H1 (cell line): ENCODE data around the gene TMEM185B. TPM values are rescaled to one million over a fixed set of nuclear protein-coding genes. Genes with fewer than 3 reads are reported as not detected.

Experiments used
- CTCF ChIA-PET: fragments of 300-600 bp; sonication (Branson Sonifier 250); formaldehyde crosslinking; loops from one replicate; lab custom pipeline; 2021; ENCODE audit not compliant: partially characterized antibody; lab: Charles Lee
- POLR2A ChIA-PET: fragments of 300-600 bp; sonication (Branson Sonifier 250); formaldehyde crosslinking; loops from one replicate; lab custom pipeline; 2021; ENCODE audit warnings: inconsistent platforms; ENCODE audit not compliant: partially characterized antibody; lab: Charles Lee
- DNase-seq, 2 experiments: peaks; one replicate each; pipeline versions ENCODE4 v3.0.0 to v3.0.0-alpha.2; 2010 to 2022; ENCODE audit warnings: low spot score in 2 of 2, low read depth in 1 of 2, mixed read lengths in 1 of 2
- FAIRE-seq: peaks from 2 replicates; lab custom pipeline; 2011; peaks lifted over from hg19 to GRCh38; lab: Jason Lieb, UNC
- H2AFZ ChIP-seq: 2 replicates; pipeline ENCODE4 v1.8.1; 2012; ENCODE audit warnings: low read length, inconsistent platforms
- H2AK5ac ChIP-seq: 2 replicates; pipeline ENCODE4 v1.6.1; 2013; ENCODE audit warnings: low read depth, low read length
- H2BK120ac ChIP-seq: replicated peaks from 2 replicates; pipeline ENCODE3; 2013; ENCODE audit warnings: low read depth, low read length, inconsistent platforms
- H2BK12ac ChIP-seq: 2 replicates; pipeline ENCODE4 v1.6.1; 2013; ENCODE audit warnings: low read depth, low read length
- H2BK15ac ChIP-seq: 2 replicates; pipeline ENCODE4 v1.6.1; 2013; ENCODE audit warnings: low read length
- H2BK20ac ChIP-seq: 2 replicates; pipeline ENCODE4 v1.6.1; 2013; ENCODE audit warnings: low read length
- H2BK5ac ChIP-seq: 2 replicates; pipeline ENCODE4 v1.6.1; 2013; ENCODE audit warnings: low read depth, low read length
- H3K14ac ChIP-seq: 2 replicates; pipeline ENCODE4 v1.6.1; 2013; ENCODE audit warnings: inconsistent platforms; ENCODE audit not compliant: insufficient read length
- H3K18ac ChIP-seq: 2 replicates; pipeline ENCODE4 v1.6.1; 2013; ENCODE audit warnings: low read length; ENCODE audit errors: extremely low read depth
- H3K23ac ChIP-seq: 2 replicates; pipeline ENCODE4 v1.6.1; 2013; ENCODE audit warnings: inconsistent platforms; ENCODE audit not compliant: insufficient read length
- H3K23me2 ChIP-seq: 2 replicates; pipeline ENCODE4 v1.6.1; 2013; ENCODE audit warnings: low read depth, low read length
- H3K27ac ChIP-seq: 2 replicates; pipeline ENCODE4 v1.6.1; 2011; ENCODE audit warnings: low read depth, low read length, inconsistent platforms
- H3K27me3 ChIP-seq, 4 experiments: replicated peaks in 1 of 4; 1 replicate in 1 of 4; 2 replicates in 3 of 4; pipeline versions ENCODE4 v1.6.1 to v1.8.1; 2011 to 2013; ENCODE audit warnings: low read length in 3 of 4, mild to moderate bottlenecking in 3 of 4, inconsistent platforms in 2 of 4, mixed read lengths in 2 of 4, moderate library complexity in 1 of 4; ENCODE audit not compliant: control insufficient read depth in 3 of 4, insufficient read depth in 3 of 4; ENCODE audit errors: extremely low read depth in 1 of 4
- H3K36me3 ChIP-seq, 4 experiments: 2 replicates each; pipeline versions ENCODE4 v1.6.1 to v1.8.1; 2011 to 2013; ENCODE audit warnings: mild to moderate bottlenecking in 4 of 4, low read length in 3 of 4, moderate library complexity in 2 of 4, control low read depth in 1 of 4, inconsistent platforms in 1 of 4; ENCODE audit not compliant: insufficient read depth in 4 of 4, control insufficient read depth in 2 of 4
- H3K4ac ChIP-seq: replicated peaks from 2 replicates; pipeline ENCODE3; 2013; ENCODE audit warnings: low read length, low read depth, mixed read lengths, inconsistent platforms; ENCODE audit not compliant: insufficient read length
- H3K4me1 ChIP-seq, 4 experiments: replicated peaks in 1 of 4; 1 replicate in 1 of 4; 2 replicates in 3 of 4; pipeline versions ENCODE4 v1.6.1 to v1.8.1; 2011 to 2013; ENCODE audit warnings: low read length in 3 of 4, inconsistent platforms in 2 of 4, mixed read lengths in 1 of 4; ENCODE audit not compliant: insufficient read depth in 4 of 4, control insufficient read depth in 3 of 4
- H3K4me2 ChIP-seq, 2 experiments: 2 replicates each; pipeline versions ENCODE4 v1.6.1 to v1.8.1; 2011 to 2013; ENCODE audit warnings: low read depth in 2 of 2, low read length in 2 of 2, control low read depth in 1 of 2, inconsistent platforms in 1 of 2, mild to moderate bottlenecking in 1 of 2; ENCODE audit not compliant: insufficient read depth in 1 of 2
- H3K4me3 ChIP-seq, 4 experiments: fragments of 200-600, 300-600 bp in 1 of 4; sonication (generic), shearing (Covaris generic), sonication (Bioruptor Twin) in 1 of 4; 2 replicates each; pipeline versions ENCODE4 v1.5.1 to v1.8.1; 2011 to 2016; ENCODE audit warnings: low read length in 4 of 4, low read depth in 3 of 4, control low read depth in 2 of 4, inconsistent platforms in 2 of 4, mild to moderate bottlenecking in 2 of 4, mixed read lengths in 1 of 4, moderate library complexity in 1 of 4; ENCODE audit not compliant: insufficient read depth in 2 of 4; ENCODE audit errors: extremely low read depth in 1 of 4
- H3K56ac ChIP-seq: replicated peaks from 2 replicates; pipeline ENCODE3; 2013; ENCODE audit warnings: low read depth, mild to moderate bottlenecking, mixed read lengths, low read length, inconsistent platforms; ENCODE audit not compliant: insufficient read length
- H3K79me1 ChIP-seq: 2 replicates; pipeline ENCODE4 v1.6.1; 2013; ENCODE audit warnings: low read depth, low read length, control low read depth
- H3K79me2 ChIP-seq, 2 experiments: 2 replicates each; pipeline versions ENCODE4 v1.6.1 to v1.8.1; 2012 to 2013; ENCODE audit warnings: low read length in 2 of 2, mild to moderate bottlenecking in 2 of 2, inconsistent platforms in 1 of 2; ENCODE audit not compliant: insufficient read depth in 2 of 2, control insufficient read depth in 1 of 2
- H3K9ac ChIP-seq, 4 experiments: replicated peaks in 1 of 4; 1 replicate in 1 of 4; 2 replicates in 3 of 4; pipeline versions ENCODE4 v1.6.1 to v1.8.1; 2011 to 2013; ENCODE audit warnings: low read depth in 3 of 4, low read length in 3 of 4, control low read depth in 2 of 4, mild to moderate bottlenecking in 2 of 4, moderate library complexity in 2 of 4, inconsistent platforms in 1 of 4; ENCODE audit errors: extremely low read depth in 1 of 4
- H3K9me3 ChIP-seq, 2 experiments: 2 replicates each; pipeline versions ENCODE4 v1.6.1 to v1.8.1; 2012 to 2013; ENCODE audit warnings: mild to moderate bottlenecking in 2 of 2, moderate library complexity in 2 of 2, control low read depth in 1 of 2, inconsistent platforms in 1 of 2, low read depth in 1 of 2, low read length in 1 of 2, mixed read lengths in 1 of 2; ENCODE audit not compliant: insufficient read depth in 2 of 2
- H4K20me1 ChIP-seq, 2 experiments: replicated peaks in 1 of 2; 2 replicates each; pipeline versions ENCODE3 to v1.8.1; 2011 to 2013; ENCODE audit warnings: inconsistent platforms in 2 of 2, low read length in 2 of 2, mild to moderate bottlenecking in 1 of 2; ENCODE audit not compliant: insufficient read depth in 2 of 2, control insufficient read depth in 1 of 2
- H4K5ac ChIP-seq: 2 replicates; pipeline ENCODE4 v1.6.1; 2013; ENCODE audit warnings: low read length, low read depth, mixed read lengths, inconsistent platforms; ENCODE audit not compliant: insufficient read length
- H4K8ac ChIP-seq: 2 replicates; pipeline ENCODE4 v1.8.0; 2013; ENCODE audit warnings: mild to moderate bottlenecking, moderate library complexity, low read length, inconsistent platforms; ENCODE audit not compliant: insufficient read depth; ENCODE audit errors: extremely low read depth
- H4K91ac ChIP-seq: replicated peaks from 2 replicates; pipeline ENCODE3; 2013; ENCODE audit warnings: low read length, mixed read lengths, inconsistent platforms; ENCODE audit not compliant: insufficient read length
- BACH1 ChIP-seq: IDR thresholded peaks from 2 replicates; pipeline ENCODE4 v1.6.1; 2012; ENCODE audit warnings: low read length, improper control_type of control experiment
- CREB1 ChIP-seq: IDR thresholded peaks from 2 replicates; pipeline ENCODE4 v1.6.1; 2012; ENCODE audit warnings: inconsistent platforms
- EGR1 ChIP-seq: IDR thresholded peaks from 2 replicates; pipeline ENCODE4 v1.6.1; 2011; ENCODE audit warnings: low read depth, low read length, borderline replicate concordance
- EP300 ChIP-seq, 2 experiments: IDR thresholded peaks; 1 replicate in 1 of 2; 2 replicates in 1 of 2; pipeline ENCODE4 v1.6.1; 2011 to 2012; ENCODE audit warnings: low read depth in 2 of 2, low read length in 2 of 2, mild to moderate bottlenecking in 2 of 2, borderline replicate concordance in 1 of 2, inconsistent platforms in 1 of 2, moderate library complexity in 1 of 2
- POLR2A ChIP-seq, 2 experiments: IDR thresholded peaks; 1 replicate in 1 of 2; 2 replicates in 1 of 2; pipeline ENCODE4 v1.6.1; 2011; ENCODE audit warnings: low read depth in 2 of 2, low read length in 2 of 2, mild to moderate bottlenecking in 2 of 2; ENCODE audit errors: control extremely low read depth in 1 of 2
- POLR2AphosphoS5 ChIP-seq: IDR thresholded peaks from 2 replicates; pipeline ENCODE4 v1.6.1; 2011; ENCODE audit warnings: low read depth, low read length
- RBBP5 ChIP-seq: IDR thresholded peaks from 2 replicates; pipeline ENCODE4 v1.7.1; 2012; ENCODE audit warnings: low read depth, mild to moderate bottlenecking, inconsistent platforms, low read length, moderate library complexity, borderline replicate concordance
- SIX5 ChIP-seq: IDR thresholded peaks from 2 replicates; pipeline ENCODE4 v1.6.1; 2011; ENCODE audit warnings: mild to moderate bottlenecking, low read depth, low read length
- SP4 ChIP-seq: IDR thresholded peaks from 2 replicates; pipeline ENCODE4 v1.6.1; 2012; ENCODE audit warnings: low read length, inconsistent platforms
- SUZ12 ChIP-seq: fragments of 200-600 bp; sonication (generic); IDR thresholded peaks from 2 replicates; pipeline ENCODE4 v1.6.1; 2012; ENCODE audit warnings: mild to moderate bottlenecking, inconsistent platforms, low read length, moderate library complexity, mixed read lengths
- TEAD4 ChIP-seq: IDR thresholded peaks from 2 replicates; pipeline ENCODE4 v1.6.1; 2012; ENCODE audit warnings: low read depth, low read length, inconsistent platforms, mixed read lengths
- WGBS, 2 experiments: shearing (Covaris generic) in 1 of 2; methylation state at CpG; one replicate each; pipeline versions ENCODE4 v1.1.6 to v1.1.7; 2013 to 2015; ENCODE audit warnings: low lambda C conversion rate in 2 of 2, mixed read lengths in 2 of 2, inconsistent platforms in 1 of 2, low coverage in 1 of 2, missing lambda C conversion rate in 1 of 2; ENCODE audit not compliant: insufficient replicate concordance in 2 of 2, insufficient coverage in 1 of 2, insufficient read length in 1 of 2; ENCODE audit errors: extremely low coverage in 1 of 2, missing lambda C conversion rate in 1 of 2; 5-methylcytosine and 5-hydroxymethylcytosine counted together
- polyA plus RNA-seq, 7 experiments: library from polyadenylated mRNA; depleted of rRNA in 3 of 7; stranded (reverse) in 5 of 7; unstranded in 2 of 7; fragments of >200 nt in 5 of 7; fragments of 200-250 nt in 2 of 7; gene quantifications; 1 replicate in 5 of 7; 2 replicates in 1 of 7; 4 replicates in 1 of 7; pipeline versions ENCODE4 v1.2.1 to v1.2.3, GENCODE V29; 2011 to 2013; ENCODE audit warnings: missing spikeins in 2 of 7, mixed read lengths in 2 of 7
- total RNA-seq: library from RNA; stranded (reverse); fragmentation: NEBNext Ultra II Directional; extraction: Animal tissue kit (Norgen Biotek cat#: 25700); gene quantifications from 2 replicates; pipeline ENCODE4 v1.2.1, GENCODE V29; 2021
- TF ChIP-seq, protein P1 (sequence below): IDR thresholded peaks from 2 replicates; pipeline ENCODE4 v1.6.1; 2012; ENCODE audit warnings: low read length, inconsistent platforms

TMEM185B gene
- total and polyA plus RNA-seq, 2 of the 8 experiments (the other 6 are each of a cell fraction or from before 2014, with no cell fraction given), result 13.5 to 14.0 TPM

DNA sequence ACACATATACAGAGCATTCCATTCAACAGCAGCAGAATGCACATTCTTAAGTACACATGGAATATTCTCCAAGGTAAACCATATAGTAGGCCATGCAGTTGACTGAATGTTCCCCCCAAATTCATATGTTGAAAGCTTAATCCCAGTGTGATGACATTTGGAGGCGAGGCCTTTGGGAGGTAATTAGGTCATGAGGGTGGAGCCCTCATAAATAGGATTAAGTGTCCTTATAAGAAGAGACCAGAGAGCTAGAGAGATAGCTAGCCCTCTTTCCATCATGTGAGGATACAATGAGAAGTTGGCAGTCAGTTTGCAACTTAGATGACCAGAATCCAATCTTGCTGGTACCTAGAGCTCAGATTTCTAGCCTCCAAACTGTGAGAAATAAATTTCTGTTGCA, 27.6 kb downstream of the TMEM185B start:
- Histone ChIP-seq H3K18ac (no peak overlapping the region), H2BK15ac (no peak overlapping the region), H3K36me3 (no peaks in the 10 kb centered on the region), H3K4me2 (no peak overlapping the region), H2BK12ac (no peak overlapping the region), H4K5ac (no peak overlapping the region), H3K9me3 (peaks cover 5 to 7% of the 10 kb centered on the region in 2 experiments), H3K23ac (no peak overlapping the region), H2BK5ac (no peak overlapping the region), H2AK5ac (no peak overlapping the region), H4K20me1 (no peaks in the 10 kb centered on the region), H3K27ac (no peak overlapping the region), H3K79me1 (no peaks in the 10 kb centered on the region), H3K4ac (no peak overlapping the region), H3K14ac (no peak overlapping the region), H3K79me2 (no peaks in the 10 kb centered on the region), H3K56ac (no peak overlapping the region), H3K4me1 (no peaks in the 10 kb centered on the region), H4K8ac (no peak overlapping the region), H3K27me3 (no peaks in the 10 kb centered on the region), H3K23me2 (no peaks in the 10 kb centered on the region; the same call in 1 of the 2 replicates), H4K91ac (no peak overlapping the region), H2BK120ac (no peak overlapping the region), H3K4me3 (no peak overlapping the region), H3K9ac (no peak overlapping the region), H2AFZ (no peak overlapping the region), H2BK20ac (no peak overlapping the region)
- DNase-seq (no peak), FAIRE-seq (no peak)
- WGBS, 2 experiments, result 95% methylated on average over 1 of the region's 1 CpG; no CpG with 5 or more reads in 1 of the 2 experiments
- ChIA-PET CTCF (interaction anchor here (0.9 to 2.7 kb wide), 8 partner anchors 9 to 678 kb away, joined by 3 to 15 read pairs (median 4); no protein-coding TSS in a partner anchor), POLR2A (no interaction called here)
- TF ChIP-seq EGR1 (no peak), TEAD4 (no peak), RBBP5 (no peak), EP300 (IDR thresholded peaks at IDR 0.05; ENCODE audit: borderline replicate concordance in 1 of 2, low read depth in 2 of 2, low read length in 2 of 2) (no peak), POLR2A (IDR thresholded peaks at IDR 0.05; ENCODE audit: control extremely low read depth in 1 of 2, low read depth in 2 of 2, low read length in 2 of 2) (no peak), POLR2AphosphoS5 (no peak), SIX5 (no peak), SP4 (no peak), CREB1 (no peak), SUZ12 (no peak), BACH1 (no peak)
- TF ChIP-seq, protein P1, sequence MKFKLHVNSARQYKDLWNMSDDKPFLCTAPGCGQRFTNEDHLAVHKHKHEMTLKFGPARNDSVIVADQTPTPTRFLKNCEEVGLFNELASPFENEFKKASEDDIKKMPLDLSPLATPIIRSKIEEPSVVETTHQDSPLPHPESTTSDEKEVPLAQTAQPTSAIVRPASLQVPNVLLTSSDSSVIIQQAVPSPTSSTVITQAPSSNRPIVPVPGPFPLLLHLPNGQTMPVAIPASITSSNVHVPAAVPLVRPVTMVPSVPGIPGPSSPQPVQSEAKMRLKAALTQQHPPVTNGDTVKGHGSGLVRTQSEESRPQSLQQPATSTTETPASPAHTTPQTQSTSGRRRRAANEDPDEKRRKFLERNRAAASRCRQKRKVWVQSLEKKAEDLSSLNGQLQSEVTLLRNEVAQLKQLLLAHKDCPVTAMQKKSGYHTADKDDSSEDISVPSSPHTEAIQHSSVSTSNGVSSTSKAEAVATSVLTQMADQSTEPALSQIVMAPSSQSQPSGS, result no peak
